LNCaP clone FGC (cell line): ENCODE measurements around the gene PGLYRP3.
A peak's percentile ranks its signal among the peaks of the same experiment; 100 is the strongest.

ENCODE experiments used
- DNase-seq: peaks from one replicate; pipeline ENCODE4 v3.0.0-alpha.2; 2011; ENCODE audit warnings: low read depth
- H3K4me3 ChIP-seq: 2 replicates; pipeline ENCODE4 v1.5.1; 2011; ENCODE audit warnings: mild to moderate bottlenecking, low read depth, low read length, control low read depth
- TF ChIP-seq, protein P1 (sequence below): IDR thresholded peaks from 2 replicates; pipeline ENCODE4 v1.5.1; 2012; ENCODE audit warnings: mild to moderate bottlenecking; ENCODE audit not compliant: control insufficient read depth, insufficient read depth; ENCODE audit errors: extremely low read depth

PGLYRP3 gene

GRCh38 chr1:153358691-153358975 lies 45.9 kb upstream of the PGLYRP3 start:
- TF ChIP-seq, protein P1, sequence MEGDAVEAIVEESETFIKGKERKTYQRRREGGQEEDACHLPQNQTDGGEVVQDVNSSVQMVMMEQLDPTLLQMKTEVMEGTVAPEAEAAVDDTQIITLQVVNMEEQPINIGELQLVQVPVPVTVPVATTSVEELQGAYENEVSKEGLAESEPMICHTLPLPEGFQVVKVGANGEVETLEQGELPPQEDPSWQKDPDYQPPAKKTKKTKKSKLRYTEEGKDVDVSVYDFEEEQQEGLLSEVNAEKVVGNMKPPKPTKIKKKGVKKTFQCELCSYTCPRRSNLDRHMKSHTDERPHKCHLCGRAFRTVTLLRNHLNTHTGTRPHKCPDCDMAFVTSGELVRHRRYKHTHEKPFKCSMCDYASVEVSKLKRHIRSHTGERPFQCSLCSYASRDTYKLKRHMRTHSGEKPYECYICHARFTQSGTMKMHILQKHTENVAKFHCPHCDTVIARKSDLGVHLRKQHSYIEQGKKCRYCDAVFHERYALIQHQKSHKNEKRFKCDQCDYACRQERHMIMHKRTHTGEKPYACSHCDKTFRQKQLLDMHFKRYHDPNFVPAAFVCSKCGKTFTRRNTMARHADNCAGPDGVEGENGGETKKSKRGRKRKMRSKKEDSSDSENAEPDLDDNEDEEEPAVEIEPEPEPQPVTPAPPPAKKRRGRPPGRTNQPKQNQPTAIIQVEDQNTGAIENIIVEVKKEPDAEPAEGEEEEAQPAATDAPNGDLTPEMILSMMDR = no peak
- DNase-seq = no peak
- no peak overlapping the region for H3K4me3 ChIP-seq

GRCh38 chr1:153357853-153358690 lies 45.3 kb upstream of the PGLYRP3 start, which contains the start of gene S100A9:
TSS of gene S100A9 (plus strand) at chr1:153357854. CDS start at chr1:153358284, 430 bp downstream.
- TF ChIP-seq, protein P1 = no peak
- H3K4me3 ChIP-seq = no peak within 1 kb of the TSS
- DNase-seq = no peak

GRCh38 chr1:153357076-153357852 lies 44.5 kb upstream of the PGLYRP3 start:
- H3K4me3 ChIP-seq = no peak overlapping the region
- TF ChIP-seq, protein P1 = no peak

DNA sequence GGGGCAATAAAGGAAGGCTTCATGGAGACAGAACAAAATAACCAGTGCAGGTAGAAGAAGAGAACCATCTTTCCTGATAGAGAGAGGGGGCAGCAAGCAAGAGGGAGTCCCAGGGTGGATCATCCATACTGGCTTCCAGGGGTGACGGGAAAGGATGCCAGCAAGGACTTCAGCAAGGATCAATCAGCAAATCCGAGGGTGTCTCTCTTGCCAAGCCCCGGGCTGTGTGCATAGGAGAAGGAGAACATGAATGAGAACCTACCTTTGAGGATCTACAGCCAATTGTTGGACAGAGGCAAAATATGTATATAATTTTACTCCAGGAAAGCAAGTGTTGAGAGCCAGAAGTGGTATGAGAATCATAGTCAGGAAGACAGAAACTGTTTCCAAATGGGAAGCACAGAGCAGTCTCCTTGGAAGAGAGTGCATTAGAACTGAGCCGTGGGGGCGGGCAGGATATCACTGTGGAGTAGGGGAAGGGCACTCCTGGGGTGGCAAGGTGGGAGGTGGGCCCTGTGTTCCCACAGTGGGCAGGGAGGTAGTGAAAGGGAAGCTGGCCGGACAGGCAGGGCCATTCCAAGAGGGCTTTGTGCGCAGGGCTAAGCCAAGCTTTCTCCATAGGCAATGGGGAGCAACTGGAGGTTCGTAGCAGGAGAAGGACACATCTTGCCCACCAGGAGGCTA lies 43.8 kb upstream of the PGLYRP3 start:
- DNase-seq = no peak
- TF ChIP-seq, protein P1 = no peak
- no peak overlapping the region for H3K4me3 ChIP-seq

More at GRCh38 chr1:153357076-153357852, 44.5 kb upstream of the PGLYRP3 start:
- DNase-seq = peak; percentile 42

DNA sequence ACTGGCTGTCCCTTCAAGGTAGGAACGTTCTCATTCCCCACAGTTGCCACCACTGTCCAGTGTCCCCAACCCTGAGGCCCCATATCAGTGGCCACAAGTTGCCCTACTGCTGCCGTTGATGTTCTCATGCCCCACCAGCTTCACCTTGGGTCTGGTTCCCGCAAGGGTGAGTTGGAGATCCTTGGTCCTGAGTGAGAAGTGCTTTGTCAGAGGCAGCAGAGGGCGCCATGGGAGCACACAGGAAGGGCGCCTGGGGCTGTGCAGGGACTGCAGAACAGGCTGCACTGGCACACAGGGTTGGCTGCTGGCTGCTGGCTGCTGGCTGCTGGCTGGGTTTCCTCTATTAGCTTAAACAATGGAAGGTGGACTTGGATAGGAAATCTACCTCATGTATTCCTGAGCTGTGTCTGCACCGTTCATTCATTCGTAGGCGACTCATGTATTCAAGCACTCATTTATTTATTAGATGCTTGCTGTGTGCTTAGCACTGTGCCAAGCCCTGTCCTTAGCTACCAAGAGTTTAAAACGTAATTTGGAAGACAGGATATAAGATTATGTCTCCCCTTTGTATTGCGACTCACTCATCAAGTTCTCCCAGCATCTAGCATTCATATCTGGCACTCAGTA lies 42.8 kb upstream of the PGLYRP3 start:
- DNase-seq = peak; percentile 39
- TF ChIP-seq, protein P1 = peak; percentile 57

DNA sequence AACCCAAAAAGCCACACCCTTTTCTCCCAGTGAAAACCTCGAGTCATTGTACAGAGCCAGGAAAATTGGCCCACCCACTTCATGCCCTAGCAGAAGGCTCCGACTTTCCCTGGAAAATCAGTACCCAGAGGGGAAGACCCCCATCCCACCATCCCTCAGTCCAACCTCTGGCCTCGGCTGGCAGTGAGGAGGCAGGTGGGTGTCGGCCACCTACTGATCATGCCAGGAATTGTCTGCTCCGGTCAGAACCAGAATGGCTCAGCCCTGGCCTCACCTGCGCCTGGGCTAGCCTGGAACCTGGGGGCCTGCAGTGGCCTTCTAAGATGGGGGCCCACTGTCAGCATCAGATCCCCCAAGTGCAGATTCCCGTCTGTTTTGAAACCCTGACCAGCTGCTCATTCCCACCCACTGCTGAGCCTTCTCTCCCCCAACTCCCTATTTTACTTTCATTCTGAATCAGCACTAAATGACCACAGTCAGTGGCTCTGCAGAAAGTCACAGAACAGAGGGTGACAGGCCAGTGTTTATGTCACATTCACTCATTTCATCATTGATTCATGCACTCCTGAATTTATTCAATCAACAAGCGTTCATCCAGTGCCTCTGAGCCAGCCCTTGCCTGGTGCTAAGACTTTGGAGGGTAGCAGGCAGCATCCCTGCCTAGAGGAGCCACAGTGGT lies 41.9 kb upstream of the PGLYRP3 start:
- TF ChIP-seq, protein P1 = no peak
- no peak overlapping the region for H3K4me3 ChIP-seq
- DNase-seq = no peak

More for the DNA sequence above, 42.8 kb upstream of the PGLYRP3 start:
- H3K4me3 ChIP-seq = no peak overlapping the region
